Lower lobe of right lung (tissue), 2 donors: ENCODE measurements around the gene DDTL. TPM values are rescaled to one million over a fixed set of nuclear protein-coding genes. Genes with fewer than 3 reads are reported as not detected.

ENCODE experiments used
- ATAC-seq, 2 donors: fragments of 200-7000 bp; cut with Tn5 transposase; one replicate each; pipeline ENCODE4 v1.9.1; 2020 to 2022; ENCODE audit warnings: mild to moderate bottlenecking in 2 of 2, moderate library complexity in 2 of 2
- DNase-seq: peaks from one replicate; pipeline ENCODE4 v3.0.0-alpha.2; 2020
- H3K27ac ChIP-seq: fragments of 200-600 bp; one replicate; pipeline ENCODE4 v1.8.0; 2022
- H3K27me3 ChIP-seq: fragments of 200-600 bp; one replicate; pipeline ENCODE4 v1.8.0; 2022; ENCODE audit warnings: low read depth
- H3K36me3 ChIP-seq: fragments of 200-600 bp; one replicate; pipeline ENCODE4 v1.8.0; 2022; ENCODE audit warnings: mild to moderate bottlenecking
- H3K4me1 ChIP-seq: fragments of 200-600 bp; one replicate; pipeline ENCODE4 v1.8.0; 2022
- H3K4me3 ChIP-seq: fragments of 200-600 bp; one replicate; pipeline ENCODE4 v1.8.0; 2022; ENCODE audit warnings: mild to moderate bottlenecking
- H3K9me3 ChIP-seq: fragments of 200-600 bp; one replicate; pipeline ENCODE4 v1.8.0; 2022
- intact Hi-C: fragments of 100-400 bp; cut with DNase I; formaldehyde crosslinking; loops from one replicate; pipeline ENCODE4 v1.11.0; 2022
- total RNA-seq: library from RNA; stranded (reverse); fragmentation: NEBNext Ultra II Directional; extraction: Animal tissue kit (Norgen Biotek cat#: 25700); gene quantifications from one replicate; pipeline ENCODE4 v1.2.1, GENCODE V29; 2021
- TF ChIP-seq, protein P1 (sequence below): fragments of 200-600 bp; IDR thresholded peaks from one replicate; pipeline ENCODE4 v1.8.0; 2022; ENCODE audit warnings: antibody characterized with exemption, mild to moderate bottlenecking
- donor health status: DM: no; HTN: yes; CAD: no; lungs with severe emphysema.

DDTL gene
- total RNA-seq, 1 donor from 2014 or later, result 2.9 TPM

DNA sequence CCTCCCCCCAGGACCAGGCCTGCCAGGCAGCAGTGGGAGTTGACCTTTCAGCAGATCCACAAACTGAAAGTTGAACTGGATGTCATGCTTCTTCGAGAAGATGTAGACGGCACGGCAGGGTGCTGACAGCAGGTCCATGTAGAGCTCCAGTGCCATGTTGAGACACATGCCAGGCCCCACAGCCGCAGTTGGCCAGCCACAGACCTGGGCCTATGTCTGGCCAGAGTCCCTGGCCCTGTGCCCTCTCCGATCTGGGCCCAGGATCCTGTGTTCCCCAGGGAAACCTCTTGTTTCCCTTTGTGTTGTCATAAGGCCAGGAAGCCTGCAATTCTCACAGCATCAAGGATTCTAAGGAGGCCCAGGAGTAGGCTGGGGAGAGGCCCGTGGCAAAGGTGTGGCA, 38.5 kb downstream of the DDTL start, which contains the start of gene GSTT4:
TSS of gene GSTT4 (minus strand) at position 253 of the 400 bp plus-strand sequence. CDS start at position 156, 97 bp downstream.
- ATAC-seq (peak in 1 of 2 donors; percentile 14), DNase-seq (no peak)
- intact Hi-C loops, result no loop called here
- TF ChIP-seq, protein P1, sequence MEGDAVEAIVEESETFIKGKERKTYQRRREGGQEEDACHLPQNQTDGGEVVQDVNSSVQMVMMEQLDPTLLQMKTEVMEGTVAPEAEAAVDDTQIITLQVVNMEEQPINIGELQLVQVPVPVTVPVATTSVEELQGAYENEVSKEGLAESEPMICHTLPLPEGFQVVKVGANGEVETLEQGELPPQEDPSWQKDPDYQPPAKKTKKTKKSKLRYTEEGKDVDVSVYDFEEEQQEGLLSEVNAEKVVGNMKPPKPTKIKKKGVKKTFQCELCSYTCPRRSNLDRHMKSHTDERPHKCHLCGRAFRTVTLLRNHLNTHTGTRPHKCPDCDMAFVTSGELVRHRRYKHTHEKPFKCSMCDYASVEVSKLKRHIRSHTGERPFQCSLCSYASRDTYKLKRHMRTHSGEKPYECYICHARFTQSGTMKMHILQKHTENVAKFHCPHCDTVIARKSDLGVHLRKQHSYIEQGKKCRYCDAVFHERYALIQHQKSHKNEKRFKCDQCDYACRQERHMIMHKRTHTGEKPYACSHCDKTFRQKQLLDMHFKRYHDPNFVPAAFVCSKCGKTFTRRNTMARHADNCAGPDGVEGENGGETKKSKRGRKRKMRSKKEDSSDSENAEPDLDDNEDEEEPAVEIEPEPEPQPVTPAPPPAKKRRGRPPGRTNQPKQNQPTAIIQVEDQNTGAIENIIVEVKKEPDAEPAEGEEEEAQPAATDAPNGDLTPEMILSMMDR, result no peak
- Histone ChIP-seq H3K4me3 (no peak within 1 kb of the TSS), H3K4me1 (no peaks in the 10 kb centered on the region), H3K27ac (no peak within 1 kb of the TSS), H3K27me3 (no peaks in the 10 kb centered on the region), H3K36me3 (no peaks in the 10 kb centered on the region), H3K9me3 (no peaks in the 10 kb centered on the region)

DNA sequence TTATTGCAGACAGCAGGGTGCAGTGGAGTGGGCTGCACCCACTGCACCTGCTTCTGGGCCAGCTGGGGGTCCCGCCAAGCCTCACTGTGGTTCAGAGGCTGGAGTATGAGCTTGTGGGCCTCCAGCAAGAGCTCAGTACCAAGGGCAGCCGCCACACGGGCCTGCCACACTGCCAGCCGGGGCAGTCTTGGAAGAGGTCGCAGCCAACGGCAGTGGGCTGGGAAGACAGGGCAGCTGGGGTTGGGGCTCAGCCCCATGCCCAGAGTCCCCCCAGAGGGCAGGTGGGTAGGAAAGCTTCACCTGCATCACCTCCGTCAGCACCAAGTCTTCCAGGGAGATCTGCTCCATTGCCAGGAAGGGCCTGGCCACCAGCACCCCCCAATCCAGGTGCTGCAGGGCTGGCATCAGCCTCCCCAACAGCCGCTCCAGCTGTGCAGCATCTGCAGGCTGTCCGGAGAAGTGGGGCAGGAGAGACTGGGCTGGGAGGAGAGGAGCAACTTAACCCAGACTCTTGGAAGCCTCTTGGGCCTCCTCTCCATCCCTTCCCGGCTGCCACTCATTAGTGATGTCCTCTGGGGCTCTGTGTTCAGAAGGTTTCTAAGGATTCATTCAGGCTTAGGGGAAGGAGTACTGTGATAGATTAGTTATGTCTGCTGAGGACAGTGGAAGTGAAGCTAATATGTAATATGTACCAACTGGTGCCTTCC, 39.7 kb downstream of the DDTL start:
- Histone ChIP-seq H3K9me3 (no peaks in the 10 kb centered on the region), H3K4me1 (no peaks in the 10 kb centered on the region), H3K4me3 (no peak overlapping the region), H3K27me3 (no peaks in the 10 kb centered on the region), H3K36me3 (no peaks in the 10 kb centered on the region), H3K27ac (no peak overlapping the region)
- TF ChIP-seq, protein P1, result no peak
- intact Hi-C loops, result no loop called here
- no peak for DNase-seq
- no peak for ATAC-seq

DNA sequence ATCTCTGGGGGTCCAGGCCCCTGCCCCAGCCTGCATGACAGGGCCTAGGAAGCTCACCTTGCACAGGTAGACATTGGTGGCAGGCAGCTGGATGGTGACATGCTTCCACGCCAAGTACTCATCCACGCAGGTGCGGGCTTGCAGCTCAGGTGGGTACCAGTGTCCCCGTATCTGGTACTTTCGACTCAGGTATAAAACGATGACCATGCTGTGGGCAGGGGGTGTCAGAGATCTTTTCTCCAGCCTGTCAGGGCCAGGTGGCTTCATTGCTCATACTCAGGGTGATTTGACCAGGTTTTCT, 40.2 kb downstream of the DDTL start:
- H3K27me3 ChIP-seq, result no peaks in the 10 kb centered on the region
- ATAC-seq (no peak), DNase-seq (no peak)
- no peaks in the 10 kb centered on the region for H3K36me3 ChIP-seq
- H3K4me1 ChIP-seq, result no peaks in the 10 kb centered on the region
- H3K27ac ChIP-seq, result no peak overlapping the region
- intact Hi-C loops, result no loop called here
- H3K9me3 ChIP-seq, result no peaks in the 10 kb centered on the region
- TF ChIP-seq, protein P1, result no peak
- H3K4me3 ChIP-seq, result no peak overlapping the region

DNA sequence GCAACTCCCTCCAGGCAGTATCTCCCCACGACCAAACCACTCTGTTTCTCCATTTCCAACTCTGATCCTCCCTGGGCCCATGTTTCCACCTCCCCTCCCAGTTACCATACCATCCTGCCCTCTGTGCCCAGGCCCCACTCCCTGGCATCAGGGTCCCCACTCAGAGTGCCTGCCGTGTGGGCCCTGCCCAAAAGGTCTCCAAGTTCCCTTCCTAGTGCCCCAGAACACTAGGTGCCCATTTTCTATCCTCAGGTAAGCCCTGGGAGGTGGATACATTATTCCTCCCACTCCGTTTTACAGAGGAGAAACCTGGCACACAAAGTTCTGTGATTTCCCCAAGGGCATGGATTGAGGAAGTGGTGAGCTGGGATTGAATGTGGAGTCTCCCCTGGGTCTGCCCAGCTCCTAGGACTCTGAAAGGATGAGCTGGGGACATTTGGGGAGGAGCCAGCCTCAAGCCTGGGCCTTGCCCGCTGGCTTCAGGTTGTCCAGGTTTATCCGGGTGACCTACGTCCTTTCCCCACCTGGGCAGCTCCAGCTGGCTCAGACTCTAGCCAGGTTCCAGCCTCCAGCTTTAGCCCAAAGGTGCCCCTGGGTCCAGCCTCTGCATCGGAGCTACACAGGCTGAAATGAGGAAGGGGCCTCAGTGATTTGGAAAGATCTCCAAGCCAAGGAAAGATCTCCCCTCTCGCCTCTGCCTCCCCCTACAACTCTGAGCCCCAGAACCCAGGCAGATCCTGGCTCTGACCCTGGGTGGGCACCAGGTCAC, 40.7 kb downstream of the DDTL start:
- Histone ChIP-seq H3K9me3 (no peaks in the 10 kb centered on the region), H3K4me3 (no peak overlapping the region), H3K36me3 (no peaks in the 10 kb centered on the region), H3K4me1 (peaks cover 5% of the 10 kb centered on the region), H3K27me3 (no peaks in the 10 kb centered on the region), H3K27ac (no peak overlapping the region)
- no peak for DNase-seq
- intact Hi-C loops, result no loop called here
- TF ChIP-seq, protein P1, result no peak
- no peak for ATAC-seq

DNA sequence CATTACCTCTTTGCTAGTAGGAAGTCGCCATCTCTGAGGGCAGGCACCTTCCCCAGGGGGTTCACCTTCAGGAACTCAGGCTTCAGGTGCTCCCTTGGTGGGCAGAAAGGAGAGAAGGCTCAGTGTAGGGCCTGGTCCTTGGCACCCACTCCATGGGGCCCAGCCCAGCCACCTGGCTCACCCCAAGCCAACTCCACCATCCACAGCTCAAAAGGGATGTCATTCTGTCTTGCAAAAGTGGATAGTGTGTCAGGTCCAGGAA, 41.3 kb downstream of the DDTL start:
- TF ChIP-seq, protein P1, result no peak
- Histone ChIP-seq H3K4me1 (peaks cover 10% of the 10 kb centered on the region), H3K27ac (no peak overlapping the region), H3K4me3 (no peak overlapping the region), H3K27me3 (no peaks in the 10 kb centered on the region), H3K36me3 (no peaks in the 10 kb centered on the region), H3K9me3 (no peaks in the 10 kb centered on the region)
- no peak for DNase-seq
- intact Hi-C loops, result no loop called here
- ATAC-seq, result no peak
